PC-3 (cell line): ENCODE results near the gene ABCC8. TPM values are rescaled to one million over a fixed set of nuclear protein-coding genes. Genes with fewer than 3 reads are reported as not detected.

Source experiments
- ATAC-seq: fragments of 200-7000 bp; cut with Tn5 transposase; 2 replicates; pipeline ENCODE4 v1.9.1; 2020; ENCODE audit warnings: mild to moderate bottlenecking, moderate library complexity
- BruUV-seq: library from RNA; stranded (reverse); fragments of 400-500 nt; replicated peaks from 2 replicates; lab custom pipeline; 2021; lab: Mats Ljungman, UMichigan
- CTCF ChIA-PET: fragments of 300-600 bp; sonication (Branson Sonifier 250); formaldehyde crosslinking; loops from one replicate; lab custom pipeline; 2022; ENCODE audit warnings: antibody characterized with exemption; lab: Charles Lee
- POLR2A ChIA-PET: fragments of 300-600 bp; sonication (Branson Sonifier 250); formaldehyde crosslinking; loops from one replicate; lab custom pipeline; 2022; ENCODE audit warnings: antibody characterized with exemption; ENCODE audit not compliant: unreplicated experiment; lab: Charles Lee
- DNase-seq: peaks from one replicate; pipeline ENCODE4 v3.0.0-alpha.2; 2015
- H2AFZ ChIP-seq: fragments of 300-600 bp; sonication (generic); 2 replicates; pipeline ENCODE4 v1.6.0; 2016; ENCODE audit warnings: antibody characterized with exemption, low read length
- H3F3A ChIP-seq: fragments of 300-600 bp; sonication (generic); one replicate; pipeline ENCODE4 v1.6.0; 2017; ENCODE audit warnings: antibody characterized with exemption, low read length, control low read depth, mild to moderate bottlenecking; ENCODE audit not compliant: unreplicated experiment
- H3K27ac ChIP-seq: fragments of 300-600 bp; sonication (generic); 2 replicates; pipeline ENCODE4 v1.5.1; 2016; ENCODE audit warnings: mild to moderate bottlenecking, low read length
- H3K27me3 ChIP-seq: fragments of 300-600 bp; sonication (generic); 2 replicates; pipeline ENCODE4 v1.6.1; 2016; ENCODE audit warnings: low read length, mixed read lengths
- H3K36me3 ChIP-seq: fragments of 300-600 bp; sonication (generic); 2 replicates; pipeline ENCODE4 v1.6.1; 2016; ENCODE audit warnings: low read depth, mixed run types, low read length, mixed read lengths
- H3K4me1 ChIP-seq: fragments of 300-600 bp; sonication (generic); 2 replicates; pipeline ENCODE4 v1.5.1; 2016; ENCODE audit warnings: low read length; ENCODE audit not compliant: insufficient read depth
- H3K4me2 ChIP-seq: fragments of 300-600 bp; sonication (generic); 2 replicates; pipeline ENCODE4 v1.6.0; 2016; ENCODE audit warnings: low read length
- H3K4me3 ChIP-seq: fragments of 300-600 bp; sonication (generic); 2 replicates; pipeline ENCODE4 v1.5.1; 2016; ENCODE audit warnings: mild to moderate bottlenecking, low read length, mixed read lengths
- H3K79me2 ChIP-seq: fragments of 300-600 bp; sonication (generic); 2 replicates; pipeline ENCODE4 v1.6.1; 2017; ENCODE audit warnings: low read length, mixed read lengths
- H3K9ac ChIP-seq: fragments of 300-600 bp; sonication (generic); 2 replicates; pipeline ENCODE4 v1.6.0; 2016; ENCODE audit warnings: mild to moderate bottlenecking, low read length
- H3K9me2 ChIP-seq: fragments of 300-600 bp; sonication (generic); replicated peaks from 2 replicates; pipeline ENCODE4 v1.6.1; 2016; ENCODE audit warnings: mixed run types, low read length, mixed read lengths
- H3K9me3 ChIP-seq: fragments of 300-600 bp; sonication (generic); 2 replicates; pipeline ENCODE4 v1.6.1; 2016; ENCODE audit warnings: low read length, mixed read lengths
- H4K20me1 ChIP-seq: fragments of 300-600 bp; sonication (generic); 2 replicates; pipeline ENCODE4 v1.6.1; 2016; ENCODE audit warnings: low read length, mixed read lengths
- EZH2 ChIP-seq: fragments of 300-600 bp; sonication (generic); IDR thresholded peaks from one replicate; pipeline ENCODE4 v1.6.1; 2017; ENCODE audit warnings: antibody characterized with exemption, mild to moderate bottlenecking, low read length; ENCODE audit not compliant: unreplicated experiment
- EZH2phosphoT487 ChIP-seq: fragments of 300-600 bp; sonication (generic); IDR thresholded peaks from 2 replicates; pipeline ENCODE4 v1.6.1; 2018; ENCODE audit warnings: mild to moderate bottlenecking, antibody characterized with exemption, low read length, borderline replicate concordance
- intact Hi-C: fragments of 100-400 bp; cut with micrococcal nuclease; formaldehyde crosslinking; loops from 2 replicates; pipeline ENCODE4 v1.9.0; 2023
- total RNA-seq: library from RNA; depleted of rRNA; stranded (reverse); fragments of >200 nt; gene quantifications from 2 replicates; pipeline ENCODE4 v1.2.3, GENCODE V29; 2014
- TF ChIP-seq, protein P1 (sequence below): fragments of 300-600 bp; sonication (generic); conservative IDR thresholded peaks from 2 replicates; pipeline ENCODE4 v1.5.1; 2017; ENCODE audit warnings: antibody characterized with exemption, low read depth, mild to moderate bottlenecking, low read length

ABCC8 gene
- total RNA-seq, 1 experiment from 2014 or later, result not detected

DNA sequence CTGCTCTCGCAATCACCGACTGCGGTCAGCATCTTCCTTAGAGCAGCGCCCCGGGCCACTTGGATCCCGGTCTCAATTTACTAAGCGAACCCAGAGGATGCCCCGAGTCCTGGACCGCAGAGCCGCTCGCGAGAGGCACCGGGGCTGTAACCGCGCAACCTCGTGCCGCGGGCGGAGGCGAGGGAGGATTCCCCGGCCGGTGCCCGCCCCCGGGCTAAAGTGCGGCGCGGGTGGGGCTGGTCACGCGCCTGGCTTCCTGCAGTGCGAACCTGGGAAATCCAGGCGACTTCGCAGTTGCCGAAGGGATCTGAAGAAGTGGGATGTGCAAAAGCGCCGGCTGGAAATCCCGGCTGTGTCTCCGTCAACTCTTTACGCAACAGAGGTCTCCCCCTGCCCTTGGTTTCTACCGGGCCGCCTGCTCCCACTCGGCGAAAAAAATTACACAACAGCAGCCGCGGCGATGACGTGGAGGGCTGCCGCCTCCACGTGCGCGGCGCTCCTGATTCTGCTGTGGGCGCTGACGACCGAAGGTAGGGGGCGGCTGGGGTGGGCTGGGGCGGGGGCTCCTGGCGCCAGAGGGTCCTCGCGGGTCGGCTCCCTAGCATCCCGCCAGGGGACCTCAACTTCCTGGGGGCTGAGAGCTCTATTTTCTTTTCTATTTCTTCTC lies 125.0 kb downstream of the ABCC8 start, which contains the start of gene NCR3LG1:
Gene NCR3LG1 (plus strand): TSS at position 291 of the 667 bp plus-strand sequence. CDS start 170 bp downstream, at position 461.
- no peaks in the 10 kb centered on the region for H3K79me2 ChIP-seq
- intact Hi-C loops, result loop anchor here (2.0 to 5.0 kb wide), 2 partner anchors 121 to 274 kb away; partner anchors contain the start of gene RPS13
- peak within 1 kb of the TSS; percentile 69 for H3K4me3 ChIP-seq
- no peaks in the 10 kb centered on the region for H3K9me2 ChIP-seq
- ChIA-PET CTCF (interaction anchor here (0.6 kb wide), 1 partner anchor 176 kb away, joined by 7 read pairs; no protein-coding TSS in a partner anchor), POLR2A (interaction anchor here (0.6 kb wide), 1 partner anchor 381 kb away, joined by 9 read pairs; no protein-coding TSS in a partner anchor)
- DNase-seq, result no peak
- no peak within 1 kb of the TSS for H3K27ac ChIP-seq
- H3K9me3 ChIP-seq, result no peaks in the 10 kb centered on the region
- H4K20me1 ChIP-seq, result no peaks in the 10 kb centered on the region
- ATAC-seq, result no peak
- TF ChIP-seq EZH2 (no peak), EZH2phosphoT487 (no peak)
- TF ChIP-seq, protein P1, sequence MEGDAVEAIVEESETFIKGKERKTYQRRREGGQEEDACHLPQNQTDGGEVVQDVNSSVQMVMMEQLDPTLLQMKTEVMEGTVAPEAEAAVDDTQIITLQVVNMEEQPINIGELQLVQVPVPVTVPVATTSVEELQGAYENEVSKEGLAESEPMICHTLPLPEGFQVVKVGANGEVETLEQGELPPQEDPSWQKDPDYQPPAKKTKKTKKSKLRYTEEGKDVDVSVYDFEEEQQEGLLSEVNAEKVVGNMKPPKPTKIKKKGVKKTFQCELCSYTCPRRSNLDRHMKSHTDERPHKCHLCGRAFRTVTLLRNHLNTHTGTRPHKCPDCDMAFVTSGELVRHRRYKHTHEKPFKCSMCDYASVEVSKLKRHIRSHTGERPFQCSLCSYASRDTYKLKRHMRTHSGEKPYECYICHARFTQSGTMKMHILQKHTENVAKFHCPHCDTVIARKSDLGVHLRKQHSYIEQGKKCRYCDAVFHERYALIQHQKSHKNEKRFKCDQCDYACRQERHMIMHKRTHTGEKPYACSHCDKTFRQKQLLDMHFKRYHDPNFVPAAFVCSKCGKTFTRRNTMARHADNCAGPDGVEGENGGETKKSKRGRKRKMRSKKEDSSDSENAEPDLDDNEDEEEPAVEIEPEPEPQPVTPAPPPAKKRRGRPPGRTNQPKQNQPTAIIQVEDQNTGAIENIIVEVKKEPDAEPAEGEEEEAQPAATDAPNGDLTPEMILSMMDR, result no peak
- H3K4me2 ChIP-seq, result peak within 1 kb of the TSS; percentile 99
- H3K36me3 ChIP-seq, result no peaks in the 10 kb centered on the region
- no peaks in the 10 kb centered on the region for H3F3A ChIP-seq
- peaks cover 5% of the 10 kb centered on the region; the same call in 1 of the 2 replicates for H3K4me1 ChIP-seq
- H3K9ac ChIP-seq, result no peak within 1 kb of the TSS
- no peaks in the 10 kb centered on the region for H3K27me3 ChIP-seq
- peak within 1 kb of the TSS; percentile 82 for H2AFZ ChIP-seq
- no TSS peak for BruUV-seq

GRCh38 chr11:17351172-17351509 lies 125.5 kb downstream of the ABCC8 start:
- no TSS peak for BruUV-seq
- Histone ChIP-seq H3K4me3 (0 out of 2 replicates have a peak overlapping the region, but pooled peaks have one; percentile 10), H4K20me1 (no peaks in the 10 kb centered on the region), H3K9me3 (no peaks in the 10 kb centered on the region), H3K36me3 (no peaks in the 10 kb centered on the region), H2AFZ (no peak overlapping the region), H3F3A (no peaks in the 10 kb centered on the region), H3K9me2 (no peaks in the 10 kb centered on the region), H3K4me2 (no peak overlapping the region), H3K79me2 (no peaks in the 10 kb centered on the region), H3K9ac (no peak overlapping the region), H3K4me1 (peaks cover 5% of the 10 kb centered on the region; the same call in 1 of the 2 replicates), H3K27me3 (no peaks in the 10 kb centered on the region), H3K27ac (no peak overlapping the region)
- ATAC-seq (no peak), DNase-seq (no peak)
- TF ChIP-seq EZH2phosphoT487, result no peak
- TF ChIP-seq, protein P1, result 0 out of 2 replicates have a peak, but pooled peaks have one; percentile 16
- intact Hi-C loops, result loop anchor here (5.0 kb wide), 1 partner anchor 274 kb away; the partner anchor contains the start of gene RPS13
- POLR2A ChIA-PET, result no interaction called here
- CTCF ChIA-PET, result no interaction called here
